Astrocyte (in vitro differentiated cells and primary cell): ENCODE measurements around the gene CEP83. TPM values are rescaled to one million over a fixed set of nuclear protein-coding genes. Genes with fewer than 3 reads are reported as not detected.
A peak's percentile ranks its signal among the peaks of the same experiment; 100 is the strongest.

ENCODE experiments used
- DNase-seq: peaks from one replicate; pipeline ENCODE4 v3.0.0-alpha.2; 2010; ENCODE audit warnings: low read depth
- FAIRE-seq: peaks from 2 replicates; lab custom pipeline; 2011; peaks lifted over from hg19 to GRCh38; lab: Jason Lieb, UNC
- H2AFZ ChIP-seq: 2 replicates; pipeline ENCODE4 v1.6.0; 2012; ENCODE audit warnings: low read depth, low read length, inconsistent platforms
- H3K27ac ChIP-seq: 2 replicates; pipeline ENCODE4 v1.5.1; 2011; ENCODE audit warnings: low read depth, low read length, inconsistent platforms
- H3K27me3 ChIP-seq: 2 replicates; pipeline ENCODE4 v1.6.0; 2011; ENCODE audit warnings: low read length, inconsistent platforms; ENCODE audit not compliant: insufficient read depth
- H3K36me3 ChIP-seq: 2 replicates; pipeline ENCODE4 v1.5.1; 2011; ENCODE audit warnings: low read length, inconsistent platforms; ENCODE audit not compliant: insufficient read depth
- H3K4me1 ChIP-seq: 2 replicates; pipeline ENCODE4 v1.5.1; 2011; ENCODE audit warnings: low read length, inconsistent platforms; ENCODE audit not compliant: insufficient read depth
- H3K4me2 ChIP-seq: 2 replicates; pipeline ENCODE4 v1.6.0; 2012; ENCODE audit warnings: low read length, inconsistent platforms
- H3K4me3 ChIP-seq: 2 replicates; pipeline ENCODE4 v1.5.1; 2011; ENCODE audit warnings: low read depth, mild to moderate bottlenecking, low read length, inconsistent platforms; ENCODE audit not compliant: insufficient read depth
- H3K79me2 ChIP-seq: 2 replicates; pipeline ENCODE4 v1.6.0; 2012; ENCODE audit warnings: mild to moderate bottlenecking, low read length, inconsistent platforms; ENCODE audit not compliant: insufficient read depth
- H3K9ac ChIP-seq: 2 replicates; pipeline ENCODE4 v1.6.0; 2012; ENCODE audit warnings: mild to moderate bottlenecking, low read length, inconsistent platforms
- H3K9me3 ChIP-seq: 2 replicates; pipeline ENCODE4 v1.5.1; 2012; ENCODE audit warnings: low read depth, mild to moderate bottlenecking, low read length, inconsistent platforms; ENCODE audit not compliant: insufficient read depth
- H4K20me1 ChIP-seq: 2 replicates; pipeline ENCODE4 v1.6.0; 2012; ENCODE audit warnings: low read length, inconsistent platforms; ENCODE audit not compliant: insufficient read depth
- H3K27ac Mint-ChIP-seq: one replicate; pipeline ENCODE4 v1.8.0; 2021; ENCODE audit warnings: mild to moderate bottlenecking, mixed read lengths; ENCODE audit not compliant: unreplicated experiment
- H3K27me3 Mint-ChIP-seq: one replicate; pipeline ENCODE4 v1.8.0; 2021; ENCODE audit warnings: low read depth, mixed read lengths; ENCODE audit not compliant: unreplicated experiment
- H3K36me3 Mint-ChIP-seq: one replicate; pipeline ENCODE4 v1.8.0; 2021; ENCODE audit warnings: low read depth, mixed read lengths; ENCODE audit not compliant: unreplicated experiment
- H3K4me1 Mint-ChIP-seq: one replicate; pipeline ENCODE4 v1.8.0; 2021; ENCODE audit warnings: low read depth, mixed read lengths; ENCODE audit not compliant: unreplicated experiment
- H3K4me3 Mint-ChIP-seq: one replicate; pipeline ENCODE4 v1.8.0; 2021; ENCODE audit warnings: mild to moderate bottlenecking, moderate library complexity, mixed read lengths; ENCODE audit not compliant: unreplicated experiment
- H3K9me3 Mint-ChIP-seq: one replicate; pipeline ENCODE4 v1.8.0; 2021; ENCODE audit warnings: mild to moderate bottlenecking, mixed read lengths; ENCODE audit not compliant: unreplicated experiment
- EZH2 ChIP-seq: IDR thresholded peaks from 2 replicates; pipeline ENCODE4 v1.6.1; 2012; ENCODE audit warnings: mild to moderate bottlenecking, low read length, inconsistent platforms; ENCODE audit not compliant: insufficient read depth
- total RNA-seq: library from RNA; stranded (reverse); gene quantifications from 2 replicates; pipeline ENCODE4 v1.2.1, GENCODE V29; 2021
- TF ChIP-seq, protein P1 (sequence below): IDR thresholded peaks from 2 replicates; pipeline ENCODE4 v1.5.1; 2011; ENCODE audit warnings: low read depth, mild to moderate bottlenecking, inconsistent platforms, low read length, moderate library complexity; ENCODE audit not compliant: insufficient read depth

Gene CEP83
- total RNA-seq, 1 donor from 2014 or later: 12.4 TPM

DNA sequence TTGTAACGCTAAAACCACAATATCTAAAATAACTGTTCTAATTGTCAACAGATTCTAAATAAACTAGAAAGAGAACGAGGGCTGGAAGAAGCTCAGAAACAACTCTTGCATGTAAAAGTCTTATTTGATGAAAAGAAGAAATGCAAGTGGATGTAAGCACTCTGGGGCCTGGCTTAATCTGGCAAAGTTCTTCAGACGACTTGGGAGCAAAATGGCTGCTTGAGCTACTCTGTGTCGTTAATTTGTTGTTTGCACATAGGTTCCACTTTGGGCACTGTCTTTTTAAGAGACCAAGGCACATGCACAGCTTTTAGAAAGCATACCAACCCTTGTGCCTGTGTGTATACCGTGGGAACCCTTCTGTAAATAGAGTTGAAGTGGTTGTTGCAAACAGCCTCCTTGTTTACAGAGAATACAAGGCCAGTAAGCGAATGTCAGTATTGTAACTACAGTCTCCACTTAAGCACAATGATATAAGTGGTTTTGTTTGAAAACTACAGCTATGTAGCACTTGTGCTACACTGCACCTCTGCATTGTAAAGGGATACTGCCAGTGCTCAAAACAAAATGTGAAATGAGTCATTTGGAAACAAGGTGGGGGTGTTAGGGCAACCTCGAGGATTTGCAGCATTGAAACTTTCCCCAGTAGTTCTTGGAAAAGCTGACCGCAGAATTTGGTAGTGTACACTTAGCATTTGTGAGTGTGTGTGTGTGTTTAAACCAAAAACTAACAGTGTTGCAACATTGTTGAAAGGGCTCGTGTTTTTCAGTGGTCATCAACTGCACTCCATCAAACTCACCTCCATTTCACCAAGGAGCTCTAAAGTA, 154.3 kb downstream of the CEP83 start:
- peaks cover 25% of the 10 kb centered on the region for H3K4me1 Mint-ChIP-seq
- peaks cover 14% of the 10 kb centered on the region for H3K4me1 ChIP-seq
- peak; percentile 20 for FAIRE-seq

DNA sequence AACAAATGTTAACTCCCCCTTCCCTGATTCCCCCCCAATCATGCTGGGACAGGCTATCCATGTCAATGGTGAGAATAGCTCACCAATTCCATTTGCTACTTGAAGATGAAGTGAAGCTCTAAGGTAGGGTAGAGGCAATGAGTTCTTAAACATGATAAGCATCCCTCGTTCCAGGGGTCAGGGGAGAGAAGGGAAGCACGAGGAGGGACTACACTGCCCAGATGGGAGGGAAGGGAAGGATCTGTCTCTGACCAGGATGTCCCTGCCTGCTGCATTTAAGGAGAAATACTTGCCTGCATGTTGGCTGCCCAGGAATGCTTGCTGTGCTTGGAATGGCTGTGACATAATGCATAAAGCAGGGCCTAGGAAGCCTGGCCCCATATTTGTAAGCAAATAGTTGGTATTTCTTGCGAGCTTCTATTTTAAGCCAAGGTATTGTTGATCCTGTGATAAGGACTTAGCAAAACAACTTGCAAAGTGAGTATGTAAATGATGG, 155.1 kb downstream of the CEP83 start:
- Histone ChIP-seq H3K27me3 (no peaks in the 10 kb centered on the region), H3K9me3 (no peaks in the 10 kb centered on the region), H3K9ac (no peak overlapping the region), H3K79me2 (no peaks in the 10 kb centered on the region), H3K36me3 (peaks cover 3% of the 10 kb centered on the region), H3K4me3 (no peak overlapping the region), H4K20me1 (no peaks in the 10 kb centered on the region), H3K4me2 (peak overlapping the region; percentile 37), H3K4me1 (peaks cover 14% of the 10 kb centered on the region), H3K27ac (peak overlapping the region; percentile 23), H2AFZ (no peak overlapping the region)
- peak; percentile 85 for DNase-seq
- FAIRE-seq: no peak
- Mint-ChIP-seq H3K4me1 (peaks cover 25% of the 10 kb centered on the region), H3K27ac (peak overlapping the region; percentile 17), H3K27me3 (no peaks in the 10 kb centered on the region), H3K36me3 (peaks cover 22% of the 10 kb centered on the region), H3K4me3 (no peak overlapping the region), H3K9me3 (peaks cover 2% of the 10 kb centered on the region)
- TF ChIP-seq, protein P1, sequence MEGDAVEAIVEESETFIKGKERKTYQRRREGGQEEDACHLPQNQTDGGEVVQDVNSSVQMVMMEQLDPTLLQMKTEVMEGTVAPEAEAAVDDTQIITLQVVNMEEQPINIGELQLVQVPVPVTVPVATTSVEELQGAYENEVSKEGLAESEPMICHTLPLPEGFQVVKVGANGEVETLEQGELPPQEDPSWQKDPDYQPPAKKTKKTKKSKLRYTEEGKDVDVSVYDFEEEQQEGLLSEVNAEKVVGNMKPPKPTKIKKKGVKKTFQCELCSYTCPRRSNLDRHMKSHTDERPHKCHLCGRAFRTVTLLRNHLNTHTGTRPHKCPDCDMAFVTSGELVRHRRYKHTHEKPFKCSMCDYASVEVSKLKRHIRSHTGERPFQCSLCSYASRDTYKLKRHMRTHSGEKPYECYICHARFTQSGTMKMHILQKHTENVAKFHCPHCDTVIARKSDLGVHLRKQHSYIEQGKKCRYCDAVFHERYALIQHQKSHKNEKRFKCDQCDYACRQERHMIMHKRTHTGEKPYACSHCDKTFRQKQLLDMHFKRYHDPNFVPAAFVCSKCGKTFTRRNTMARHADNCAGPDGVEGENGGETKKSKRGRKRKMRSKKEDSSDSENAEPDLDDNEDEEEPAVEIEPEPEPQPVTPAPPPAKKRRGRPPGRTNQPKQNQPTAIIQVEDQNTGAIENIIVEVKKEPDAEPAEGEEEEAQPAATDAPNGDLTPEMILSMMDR: no peak
- no peak for TF ChIP-seq EZH2

More for the DNA sequence above, 154.3 kb downstream of the CEP83 start:
- H3K27ac ChIP-seq: no peak overlapping the region
- no peaks in the 10 kb centered on the region for H3K79me2 ChIP-seq
- no peaks in the 10 kb centered on the region for H3K9me3 ChIP-seq
- Mint-ChIP-seq H3K27me3 (no peaks in the 10 kb centered on the region), H3K4me3 (no peak overlapping the region), H3K9me3 (no peaks in the 10 kb centered on the region), H3K27ac (peak overlapping the region; percentile 55), H3K36me3 (peaks cover 15% of the 10 kb centered on the region)
- no peak overlapping the region for H3K9ac ChIP-seq
- TF ChIP-seq, protein P1: no peak
- no peak for TF ChIP-seq EZH2
- H3K4me2 ChIP-seq: peak overlapping the region; percentile 37
- peaks cover 3% of the 10 kb centered on the region for H3K36me3 ChIP-seq
- H3K27me3 ChIP-seq: no peaks in the 10 kb centered on the region
- no peak overlapping the region for H3K4me3 ChIP-seq
- DNase-seq: peak; percentile 95
- no peak overlapping the region for H2AFZ ChIP-seq
- no peaks in the 10 kb centered on the region for H4K20me1 ChIP-seq

DNA sequence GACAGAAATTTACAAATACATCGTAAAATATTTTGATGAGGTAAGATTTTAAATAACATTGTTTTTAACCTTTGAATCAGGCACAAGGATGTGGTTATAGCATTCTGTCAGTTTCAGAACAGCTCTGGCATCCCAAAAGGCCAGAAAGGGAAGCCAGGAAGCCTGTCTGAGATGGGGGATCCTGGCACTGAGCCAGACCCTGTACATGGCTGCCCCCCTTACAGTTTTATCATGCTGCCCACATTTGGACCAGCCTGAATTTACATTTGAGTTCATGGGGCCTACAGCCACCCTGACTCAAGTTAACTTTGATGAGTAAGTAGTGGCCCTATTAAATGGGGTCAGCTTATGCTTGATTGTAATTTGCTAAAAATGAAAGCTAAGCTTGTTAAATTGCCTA, 155.7 kb downstream of the CEP83 start:
- H3K79me2 ChIP-seq: no peaks in the 10 kb centered on the region
- no peaks in the 10 kb centered on the region for H3K27me3 ChIP-seq
- H3K9ac ChIP-seq: no peak overlapping the region
- peaks cover 2% of the 10 kb centered on the region for H3K9me3 Mint-ChIP-seq
- H3K36me3 Mint-ChIP-seq: peaks cover 24% of the 10 kb centered on the region
- no peaks in the 10 kb centered on the region for H3K27me3 Mint-ChIP-seq
- H3K27ac ChIP-seq: no peak overlapping the region
- peaks cover 3% of the 10 kb centered on the region for H3K36me3 ChIP-seq
- no peak overlapping the region for H3K4me2 ChIP-seq
- FAIRE-seq: no peak
- no peak overlapping the region for H3K4me3 Mint-ChIP-seq
- H4K20me1 ChIP-seq: no peaks in the 10 kb centered on the region
- H3K9me3 ChIP-seq: no peaks in the 10 kb centered on the region
- H3K27ac Mint-ChIP-seq: no peak overlapping the region
- H3K4me1 Mint-ChIP-seq: peaks cover 25% of the 10 kb centered on the region
- no peak for TF ChIP-seq EZH2
- TF ChIP-seq, protein P1: no peak
- H3K4me1 ChIP-seq: peaks cover 14% of the 10 kb centered on the region
- DNase-seq: no peak
- H3K4me3 ChIP-seq: no peak overlapping the region
- no peak overlapping the region for H2AFZ ChIP-seq
